Cardiac muscle cell (in vitro differentiated cells and primary cell): ENCODE data around the gene UBE2H. TPM values are rescaled to one million over a fixed set of nuclear protein-coding genes. Genes with fewer than 3 reads are reported as not detected.

Experiments
- DNase-seq, 2 donors: peaks; one replicate each; pipeline versions ENCODE4 v3.0.0 to v3.0.0-alpha.2; 2010 to 2017; ENCODE audit warnings: low read depth in 1 of 2, low spot score in 1 of 2
- H3K27ac ChIP-seq: fragments of 200-600 bp; sonication (generic); 2 replicates; pipeline ENCODE4 v1.5.1; 2016
- H3K27me3 ChIP-seq: fragments of 200-600 bp; sonication (generic); 2 replicates; pipeline ENCODE4 v1.6.0; 2016; ENCODE audit warnings: control low read depth
- H3K36me3 ChIP-seq: fragments of 200-600 bp; sonication (generic); 2 replicates; pipeline ENCODE4 v1.5.1; 2016; ENCODE audit warnings: control low read depth
- H3K4me1 ChIP-seq: fragments of 200-600 bp; sonication (generic); 2 replicates; pipeline ENCODE4 v1.8.1; 2017; ENCODE audit warnings: low read depth, mild to moderate bottlenecking, mixed run types
- H3K4me3 ChIP-seq: fragments of 200-600 bp; sonication (generic); 2 replicates; pipeline ENCODE4 v1.5.1; 2016; ENCODE audit warnings: mild to moderate bottlenecking
- H3K9me3 ChIP-seq: fragments of 200-600 bp; sonication (generic); 2 replicates; pipeline ENCODE4 v1.5.1; 2017; ENCODE audit warnings: low read depth, mild to moderate bottlenecking, control low read depth
- CTCF ChIP-seq: IDR thresholded peaks from 2 replicates; pipeline ENCODE4 v1.5.1; 2012; ENCODE audit warnings: low read depth, mild to moderate bottlenecking, low read length
- polyA plus RNA-seq: library from polyadenylated mRNA; unstranded; fragments of >200 nt; fragmentation: Nextera tagmentation; extraction: Ambion mirVana; gene quantifications from 2 replicates; pipeline ENCODE4 v1.2.1, GENCODE V29; 2016
- total RNA-seq: library from RNA; depleted of rRNA; stranded (reverse); fragments of >200 nt; gene quantifications from 2 replicates; pipeline ENCODE4 v1.2.3, GENCODE V29; 2016

The UBE2H gene
- total and polyA plus RNA-seq, 2 experiments from 2014 or later: 140 to 409 TPM

GRCh38 chr7:129784437-129784782 is 168.3 kb downstream of the UBE2H start:
- Histone ChIP-seq H3K27me3 (peaks cover 100% of the 10 kb centered on the region), H3K4me3 (no peak overlapping the region), H3K27ac (no peak overlapping the region), H3K9me3 (no peaks in the 10 kb centered on the region), H3K36me3 (no peaks in the 10 kb centered on the region), H3K4me1 (peaks cover 4% of the 10 kb centered on the region)
- TF ChIP-seq CTCF: no peak
- DNase-seq: no peak

- TF ChIP-seq CTCF: no peak
- peaks cover 4% of the 10 kb centered on the region for H3K4me1 ChIP-seq
- H3K27ac ChIP-seq: no peak overlapping the region
- no peak overlapping the region for H3K4me3 ChIP-seq
- no peak for DNase-seq
- H3K36me3 ChIP-seq: no peaks in the 10 kb centered on the region
- H3K27me3 ChIP-seq: peaks cover 100% of the 10 kb centered on the region
- no peaks in the 10 kb centered on the region for H3K9me3 ChIP-seq
Measured at GRCh38 chr7:129783584-129783919, 169.2 kb downstream of the UBE2H start.

- H3K4me1 ChIP-seq: peaks cover 4% of the 10 kb centered on the region
- H3K27ac ChIP-seq: no peak overlapping the region
- H3K9me3 ChIP-seq: no peaks in the 10 kb centered on the region
- no peak for TF ChIP-seq CTCF
- no peaks in the 10 kb centered on the region for H3K36me3 ChIP-seq
- H3K4me3 ChIP-seq: no peak overlapping the region
- no peak for DNase-seq
- peaks cover 100% of the 10 kb centered on the region for H3K27me3 ChIP-seq
Measured at GRCh38 chr7:129782818-129783583, 169.8 kb downstream of the UBE2H start.

- no peak for TF ChIP-seq CTCF
- Histone ChIP-seq H3K27ac (no peak overlapping the region), H3K27me3 (peaks cover 100% of the 10 kb centered on the region), H3K4me3 (no peak overlapping the region), H3K4me1 (peaks cover 4% of the 10 kb centered on the region), H3K36me3 (no peaks in the 10 kb centered on the region), H3K9me3 (no peaks in the 10 kb centered on the region)
- DNase-seq: no peak
Measured at GRCh38 chr7:129781928-129782817, 170.6 kb downstream of the UBE2H start.

GRCh38 chr7:129780974-129781927 is 171.5 kb downstream of the UBE2H start:
- Histone ChIP-seq H3K4me1 (peaks cover 4% of the 10 kb centered on the region), H3K9me3 (no peaks in the 10 kb centered on the region), H3K4me3 (peak overlapping the region; percentile 20), H3K27me3 (peaks cover 100% of the 10 kb centered on the region), H3K36me3 (no peaks in the 10 kb centered on the region), H3K27ac (no peak overlapping the region)
- DNase-seq: no peak
- TF ChIP-seq CTCF: no peak
